Measurements from ENCODE around the gene RHBDL2. TPM values are rescaled to one million over a fixed set of nuclear protein-coding genes. Genes with fewer than 3 reads are reported as not detected.

RHBDL2 gene
- total and polyA plus RNA-seq, 9 of the 15 experiments (the other 6 are each of a cell fraction or from before 2014, with no cell fraction given), result not detected

GRCh38 chr1:38915352-38915948, 26.2 kb downstream of the RHBDL2 start (continued):
- TF ChIP-seq ZNF764 (CRISPR knock-in tag; IDR thresholded peaks at IDR 0.05; ENCODE audit: low read depth), result no peak
- TF ChIP-seq THAP12 (CRISPR knock-in tag; IDR thresholded peaks at IDR 0.05), result no peak
- no peak for TF ChIP-seq CREM (IDR thresholded peaks at IDR 0.05; ENCODE audit: low read depth)
- TF ChIP-seq TBL1XR1 (IDR thresholded peaks at IDR 0.05; ENCODE audit: low read length in 2 of 2), result peak; percentile 44 to 98; a peak in 3 of 4 replicates
- TF ChIP-seq TSC22D4 (tag; IDR thresholded peaks at IDR 0.05), result no peak
- TF ChIP-seq SPI1 (IDR thresholded peaks at IDR 0.05; ENCODE audit: borderline replicate concordance, low read depth, low read length), result peak; percentile 45; the same call in 1 of the 2 replicates
- TF ChIP-seq NBN (IDR thresholded peaks at IDR 0.05; ENCODE audit: low read depth), result no peak
- peak; percentile 83 for TF ChIP-seq GATA2 (CRISPR knock-in tag; IDR thresholded peaks at IDR 0.05)
- peak; percentile 71 for TF ChIP-seq VEZF1 (CRISPR knock-in tag; IDR thresholded peaks at IDR 0.05)
- no peak for TF ChIP-seq USF1 (CRISPR knock-in tag; IDR thresholded peaks at IDR 0.05)
- TF ChIP-seq AFF4 (CRISPR knock-in tag; IDR thresholded peaks at IDR 0.05), result no peak
- TF ChIP-seq MAFG (tag; conservative IDR thresholded peaks at IDR 0.05), result no peak
- no peak for TF ChIP-seq RAD51 (IDR thresholded peaks at IDR 0.05; ENCODE audit: borderline replicate concordance, low read depth)
- TF ChIP-seq POLR2AphosphoS2 (IDR thresholded peaks at IDR 0.05; ENCODE audit: low read length), result no peak
- no peak for TF ChIP-seq STAT5B (CRISPR knock-in tag; IDR thresholded peaks at IDR 0.05)
- TF ChIP-seq GABPA (tag; conservative IDR thresholded peaks at IDR 0.05; ENCODE audit: low read depth), result no peak
- TF ChIP-seq GTF2B (IDR thresholded peaks at IDR 0.05; ENCODE audit: extremely low read depth, insufficient read length), result no peak
- TF ChIP-seq ZNF124 (CRISPR knock-in tag; IDR thresholded peaks at IDR 0.05), result no peak
- TF ChIP-seq KDM2B (CRISPR knock-in tag; IDR thresholded peaks at IDR 0.05), result no peak

Data from K562 (cell line).